ENCODE data around the gene STRAP. TPM values are rescaled to one million over a fixed set of nuclear protein-coding genes. Genes with fewer than 3 reads are reported as not detected.

STRAP gene
- total and polyA plus RNA-seq, 9 of the 15 experiments (the other 6 are each of a cell fraction or from before 2014, with no cell fraction given), result 58.5 to 134 (median 89.5) TPM

DNA sequence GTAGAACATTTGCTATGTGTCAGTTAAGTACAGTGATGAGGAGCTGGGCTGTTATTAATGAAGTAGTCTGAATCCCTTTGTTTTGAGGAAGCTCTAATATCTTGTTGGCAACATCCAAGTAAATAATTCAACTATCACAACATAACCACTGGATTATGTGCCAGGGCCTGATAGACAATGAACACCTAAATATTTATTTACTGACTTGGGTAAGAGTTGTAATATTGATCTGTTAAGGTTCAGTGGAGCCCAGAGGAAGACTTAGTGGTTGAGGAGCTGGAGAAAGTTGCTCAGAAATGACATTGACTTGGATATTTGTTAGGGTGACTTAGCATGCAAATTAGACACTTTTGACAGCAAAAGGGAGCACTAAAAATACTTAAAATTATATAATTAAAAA, 55.7 kb downstream of the STRAP start:
- H3K4me2 ChIP-seq (ENCODE audit: insufficient read depth, low read length), result no peak overlapping the region
- no peak overlapping the region for H3K9ac ChIP-seq (ENCODE audit: insufficient read depth in 1 of 2, low read depth in 2 of 2, low read length in 2 of 2)
- H3K4me3 ChIP-seq, result no peak overlapping the region
- H3K27ac ChIP-seq (ENCODE audit: extremely low read depth, low read depth, low read length), result no peak overlapping the region
- H3K9me3 ChIP-seq (replicated peaks; ENCODE audit: control insufficient read depth, insufficient read depth, low read depth, low read length), result no peaks in the 10 kb centered on the region
- DNase-seq (ENCODE audit: extremely low read depth in 1 of 4, low spot score in 3 of 4) (no peak), FAIRE-seq (no peak), ATAC-seq (no peak)
- no peaks in the 10 kb centered on the region for H3K9me1 ChIP-seq (ENCODE audit: control insufficient read depth, insufficient read depth, low read length)
- no peaks in the 10 kb centered on the region for H3K36me3 ChIP-seq (ENCODE audit: control insufficient read depth, insufficient read depth, low read length)
- no peaks in the 10 kb centered on the region for H4K20me1 ChIP-seq (replicated peaks; ENCODE audit: control insufficient read depth, insufficient read depth, low read length)
- H3K79me2 ChIP-seq (ENCODE audit: control insufficient read depth, insufficient read depth, low read length), result no peaks in the 10 kb centered on the region
- H3K4me1 ChIP-seq (replicated peaks in 1 of 2; ENCODE audit: control insufficient read depth in 2 of 2, insufficient read depth in 2 of 2, low read length in 2 of 2), result no peaks in the 10 kb centered on the region; a peak in 1 of 5 replicates
- intact Hi-C loops (cut with micrococcal nuclease) (no loop called here), in situ Hi-C loops (cut with MboI) (no loop called here)
- no peak overlapping the region for H2AFZ ChIP-seq (ENCODE audit: low read depth, low read length)
- TF ChIP-seq JUNB (CRISPR knock-in tag; conservative IDR thresholded peaks at IDR 0.05) (no peak), PRMT5 (CRISPR knock-in tag; IDR thresholded peaks at IDR 0.05) (no peak), TGIF2 (CRISPR knock-in tag; IDR thresholded peaks at IDR 0.05) (no peak), ZNF408 (CRISPR knock-in tag; IDR thresholded peaks at IDR 0.05; ENCODE audit: low read depth) (no peak), EP400 (IDR thresholded peaks at IDR 0.05) (no peak)
- TF ChIP-seq, protein P1, sequence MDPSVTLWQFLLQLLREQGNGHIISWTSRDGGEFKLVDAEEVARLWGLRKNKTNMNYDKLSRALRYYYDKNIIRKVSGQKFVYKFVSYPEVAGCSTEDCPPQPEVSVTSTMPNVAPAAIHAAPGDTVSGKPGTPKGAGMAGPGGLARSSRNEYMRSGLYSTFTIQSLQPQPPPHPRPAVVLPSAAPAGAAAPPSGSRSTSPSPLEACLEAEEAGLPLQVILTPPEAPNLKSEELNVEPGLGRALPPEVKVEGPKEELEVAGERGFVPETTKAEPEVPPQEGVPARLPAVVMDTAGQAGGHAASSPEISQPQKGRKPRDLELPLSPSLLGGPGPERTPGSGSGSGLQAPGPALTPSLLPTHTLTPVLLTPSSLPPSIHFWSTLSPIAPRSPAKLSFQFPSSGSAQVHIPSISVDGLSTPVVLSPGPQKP (CRISPR knock-in tag; IDR thresholded peaks at IDR 0.05), result no peak
- ChIA-PET CTCF (ENCODE audit: low intra/inter-chr PET ratio) (no interaction called here), POLR2A (interaction anchor here (1.3 kb wide), 1 partner anchor 9 kb away, joined by 4 read pairs; no protein-coding TSS in a partner anchor)
- BruUV-seq (replicated peaks), result no TSS peak
- H3K27me3 ChIP-seq (ENCODE audit: control insufficient read depth in 2 of 2, insufficient read depth in 2 of 2, low read length in 2 of 2), result no peaks in the 10 kb centered on the region

DNA sequence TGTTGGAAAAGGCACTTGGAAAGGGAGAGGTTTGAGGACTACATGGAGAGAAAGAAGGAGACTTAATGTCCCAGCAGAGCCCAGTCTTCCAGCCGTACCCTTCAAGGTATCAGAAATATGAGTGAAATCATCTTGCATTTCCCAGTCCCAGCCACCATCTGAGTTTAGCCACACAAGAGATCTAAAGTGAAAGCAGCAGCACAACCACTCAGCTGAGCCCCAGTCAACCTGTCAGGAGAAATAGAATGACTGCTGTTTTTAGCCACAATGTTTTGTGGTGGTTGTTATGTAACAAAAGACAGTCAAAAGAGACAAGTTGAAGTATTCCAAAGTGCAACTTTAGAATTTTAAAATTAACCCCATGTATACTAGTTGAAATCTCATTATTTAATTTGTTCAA, 56.9 kb downstream of the STRAP start:
- no peak for FAIRE-seq
- TF ChIP-seq ZNF589 (CRISPR knock-in tag; IDR thresholded peaks at IDR 0.05; ENCODE audit: low read depth) (no peak), HNRNPH1 (optimal IDR thresholded peaks at IDR 0.05; ENCODE audit: low read depth, low read length) (no peak), PYGO2 (tag; IDR thresholded peaks at IDR 0.05) (no peak), NCOR1 (IDR thresholded peaks at IDR 0.05) (no peak), RBBP5 (IDR thresholded peaks at IDR 0.05; ENCODE audit: borderline replicate concordance, insufficient read depth, low read length, poor library complexity, severe bottlenecking) (no peak), DNMT1 (IDR thresholded peaks at IDR 0.05) (no peak)
- TF ChIP-seq, protein P2, sequence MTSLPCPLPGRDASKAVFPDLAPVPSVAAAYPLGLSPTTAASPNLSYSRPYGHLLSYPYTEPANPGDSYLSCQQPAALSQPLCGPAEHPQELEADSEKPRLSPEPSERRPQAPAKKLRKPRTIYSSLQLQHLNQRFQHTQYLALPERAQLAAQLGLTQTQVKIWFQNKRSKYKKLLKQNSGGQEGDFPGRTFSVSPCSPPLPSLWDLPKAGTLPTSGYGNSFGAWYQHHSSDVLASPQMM (CRISPR knock-in tag; IDR thresholded peaks at IDR 0.05), result no peak
- TF ChIP-seq, protein P3, sequence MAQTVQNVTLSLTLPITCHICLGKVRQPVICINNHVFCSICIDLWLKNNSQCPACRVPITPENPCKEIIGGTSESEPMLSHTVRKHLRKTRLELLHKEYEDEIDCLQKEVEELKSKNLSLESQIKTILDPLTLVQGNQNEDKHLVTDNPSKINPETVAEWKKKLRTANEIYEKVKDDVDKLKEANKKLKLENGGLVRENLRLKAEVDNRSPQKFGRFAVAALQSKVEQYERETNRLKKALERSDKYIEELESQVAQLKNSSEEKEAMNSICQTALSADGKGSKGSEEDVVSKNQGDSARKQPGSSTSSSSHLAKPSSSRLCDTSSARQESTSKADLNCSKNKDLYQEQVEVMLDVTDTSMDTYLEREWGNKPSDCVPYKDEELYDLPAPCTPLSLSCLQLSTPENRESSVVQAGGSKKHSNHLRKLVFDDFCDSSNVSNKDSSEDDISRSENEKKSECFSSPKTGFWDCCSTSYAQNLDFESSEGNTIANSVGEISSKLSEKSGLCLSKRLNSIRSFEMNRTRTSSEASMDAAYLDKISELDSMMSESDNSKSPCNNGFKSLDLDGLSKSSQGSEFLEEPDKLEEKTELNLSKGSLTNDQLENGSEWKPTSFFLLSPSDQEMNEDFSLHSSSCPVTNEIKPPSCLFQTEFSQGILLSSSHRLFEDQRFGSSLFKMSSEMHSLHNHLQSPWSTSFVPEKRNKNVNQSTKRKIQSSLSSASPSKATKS (CRISPR knock-in tag; IDR thresholded peaks at IDR 0.05), result no peak

More for the DNA sequence above, 56.9 kb downstream of the STRAP start:
- 7% methylated on average over 1 of the region's 1 CpG for WGBS (ENCODE audit: insufficient coverage, low coverage, missing lambda C conversion rate)
- Histone ChIP-seq H3K9me3 (replicated peaks; ENCODE audit: control insufficient read depth, insufficient read depth, low read depth, low read length) (no peaks in the 10 kb centered on the region), H3K27me3 (ENCODE audit: control insufficient read depth in 2 of 2, insufficient read depth in 2 of 2, low read length in 2 of 2) (no peaks in the 10 kb centered on the region), H3K79me2 (ENCODE audit: control insufficient read depth, insufficient read depth, low read length) (no peaks in the 10 kb centered on the region), H3K9ac (ENCODE audit: insufficient read depth in 1 of 2, low read depth in 2 of 2, low read length in 2 of 2) (no peak overlapping the region), H3K36me3 (ENCODE audit: control insufficient read depth, insufficient read depth, low read length) (no peaks in the 10 kb centered on the region), H3K4me3 (no peak overlapping the region), H3K9me1 (ENCODE audit: control insufficient read depth, insufficient read depth, low read length) (no peaks in the 10 kb centered on the region), H3K4me2 (ENCODE audit: insufficient read depth, low read length) (no peak overlapping the region), H3K27ac (ENCODE audit: extremely low read depth, low read depth, low read length) (no peak overlapping the region), H3K4me1 (replicated peaks in 1 of 2; ENCODE audit: control insufficient read depth in 2 of 2, insufficient read depth in 2 of 2, low read length in 2 of 2) (no peaks in the 10 kb centered on the region; a peak in 1 of 5 replicates), H4K20me1 (replicated peaks; ENCODE audit: control insufficient read depth, insufficient read depth, low read length) (no peaks in the 10 kb centered on the region), H2AFZ (ENCODE audit: low read depth, low read length) (no peak overlapping the region)
- no TSS peak for BruUV-seq (replicated peaks)
- ChIA-PET POLR2A (interaction anchor here (1.0 to 1.3 kb wide), 2 partner anchors 9 to 10 kb away, joined by 4 to 5 read pairs; no protein-coding TSS in a partner anchor), CTCF (ENCODE audit: low intra/inter-chr PET ratio) (no interaction called here)
- ATAC-seq (no peak), DNase-seq (ENCODE audit: extremely low read depth in 1 of 4, low spot score in 3 of 4) (no peak)
- intact Hi-C loops (cut with micrococcal nuclease), result no loop called here
- in situ Hi-C loops (cut with MboI), result no loop called here
